Astrocyte of the spinal cord (primary cell): ENCODE results near the gene ENO1.
"Not testable (repeated sequence)": the region's sequence is repeated elsewhere in the genome, so short reads cannot be mapped to it uniquely, and the experiment has no call there.

Source experiments
- DNase-seq: peaks from one replicate; pipeline ENCODE4 v3.0.0; 2011; ENCODE audit warnings: low read depth, low spot score
- H3K4me3 ChIP-seq: 2 replicates; pipeline ENCODE4 v1.5.1; 2011; ENCODE audit warnings: low read depth, mild to moderate bottlenecking, low read length, moderate library complexity
- in situ Hi-C: cut with HindIII; loops from 2 replicates; pipeline ENCODE4 v1.10.0; 2017; ENCODE audit warnings: low sequenced_read_pairs
- TF ChIP-seq, protein P1 (sequence below): IDR thresholded peaks from 2 replicates; pipeline ENCODE4 v1.5.1; 2012; ENCODE audit warnings: low read depth, mild to moderate bottlenecking, low read length, inconsistent platforms

The ENO1 gene

DNA sequence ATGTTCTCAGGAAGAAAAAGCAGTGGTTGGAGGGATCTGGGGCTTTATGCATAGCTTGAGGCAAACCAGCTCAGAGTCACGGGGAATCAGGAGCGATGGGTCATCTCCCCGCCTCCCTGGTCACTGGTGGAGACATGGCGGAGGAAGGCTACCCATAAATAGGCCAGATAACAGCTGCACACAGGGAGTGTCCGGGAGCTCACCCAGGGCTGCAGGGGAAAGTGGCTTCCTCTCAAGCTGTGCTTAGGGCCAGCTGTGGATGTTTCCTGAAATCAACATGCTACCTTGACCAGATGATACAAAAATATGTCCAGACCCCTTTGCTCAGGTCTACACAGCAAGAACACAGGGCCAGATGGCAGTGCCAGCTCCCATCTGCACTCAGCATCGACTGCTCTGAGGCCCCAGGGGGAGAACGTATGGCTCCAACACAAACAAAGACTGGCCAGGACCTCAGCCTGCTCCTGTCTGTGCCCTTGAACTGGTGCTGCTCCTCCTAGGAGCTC is 33.9 kb downstream of the ENO1 start:
- no peak overlapping the region for H3K4me3 ChIP-seq
- in situ Hi-C loops: no loop called here
- no peak for DNase-seq
- TF ChIP-seq, protein P1, sequence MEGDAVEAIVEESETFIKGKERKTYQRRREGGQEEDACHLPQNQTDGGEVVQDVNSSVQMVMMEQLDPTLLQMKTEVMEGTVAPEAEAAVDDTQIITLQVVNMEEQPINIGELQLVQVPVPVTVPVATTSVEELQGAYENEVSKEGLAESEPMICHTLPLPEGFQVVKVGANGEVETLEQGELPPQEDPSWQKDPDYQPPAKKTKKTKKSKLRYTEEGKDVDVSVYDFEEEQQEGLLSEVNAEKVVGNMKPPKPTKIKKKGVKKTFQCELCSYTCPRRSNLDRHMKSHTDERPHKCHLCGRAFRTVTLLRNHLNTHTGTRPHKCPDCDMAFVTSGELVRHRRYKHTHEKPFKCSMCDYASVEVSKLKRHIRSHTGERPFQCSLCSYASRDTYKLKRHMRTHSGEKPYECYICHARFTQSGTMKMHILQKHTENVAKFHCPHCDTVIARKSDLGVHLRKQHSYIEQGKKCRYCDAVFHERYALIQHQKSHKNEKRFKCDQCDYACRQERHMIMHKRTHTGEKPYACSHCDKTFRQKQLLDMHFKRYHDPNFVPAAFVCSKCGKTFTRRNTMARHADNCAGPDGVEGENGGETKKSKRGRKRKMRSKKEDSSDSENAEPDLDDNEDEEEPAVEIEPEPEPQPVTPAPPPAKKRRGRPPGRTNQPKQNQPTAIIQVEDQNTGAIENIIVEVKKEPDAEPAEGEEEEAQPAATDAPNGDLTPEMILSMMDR: no peak

DNA sequence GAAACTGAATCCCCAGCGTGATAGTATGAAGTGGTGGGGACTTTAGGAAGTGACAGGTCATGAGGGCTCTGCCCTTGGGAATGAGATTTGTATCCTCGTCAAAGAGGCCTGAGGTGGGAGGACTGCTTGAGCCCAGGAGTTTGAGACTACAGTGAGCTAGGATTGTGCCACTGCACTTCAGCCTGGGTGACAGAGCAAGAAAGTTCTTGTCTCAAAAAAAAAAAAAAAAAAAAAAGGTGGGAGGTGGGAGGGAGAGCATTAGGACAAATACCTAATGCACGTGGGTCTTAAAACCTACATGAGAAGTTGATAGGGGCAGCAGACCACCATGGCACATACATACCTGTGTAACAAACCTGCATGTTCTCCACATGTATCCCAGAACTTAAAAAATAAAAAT is 37.1 kb downstream of the ENO1 start:
- TF ChIP-seq, protein P1: no peak
- no peak for DNase-seq
- no peak overlapping the region for H3K4me3 ChIP-seq
- in situ Hi-C loops: no loop called here

DNA sequence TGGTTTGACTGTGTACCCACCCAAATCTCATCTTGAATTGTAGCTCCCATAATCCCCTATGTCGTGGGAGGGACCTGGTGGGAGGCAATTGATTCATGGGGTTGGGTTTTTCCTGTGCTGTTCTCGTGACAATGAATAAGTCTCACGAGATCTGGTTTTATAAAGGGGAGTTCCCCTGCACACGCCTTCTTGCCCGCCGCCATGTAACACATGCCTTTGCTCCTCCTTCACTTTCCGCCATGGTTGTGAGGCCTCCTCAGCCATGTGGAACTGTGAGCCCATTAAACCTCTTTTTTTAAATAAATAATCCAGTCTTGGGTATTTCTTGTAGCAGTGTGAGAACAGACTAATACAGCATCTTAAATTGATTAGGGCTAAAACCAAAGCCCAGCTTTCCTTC is 38.5 kb downstream of the ENO1 start:
- in situ Hi-C loops: no loop called here
- no peak for DNase-seq
- H3K4me3 ChIP-seq: no peak overlapping the region
- TF ChIP-seq, protein P1: no peak

DNA sequence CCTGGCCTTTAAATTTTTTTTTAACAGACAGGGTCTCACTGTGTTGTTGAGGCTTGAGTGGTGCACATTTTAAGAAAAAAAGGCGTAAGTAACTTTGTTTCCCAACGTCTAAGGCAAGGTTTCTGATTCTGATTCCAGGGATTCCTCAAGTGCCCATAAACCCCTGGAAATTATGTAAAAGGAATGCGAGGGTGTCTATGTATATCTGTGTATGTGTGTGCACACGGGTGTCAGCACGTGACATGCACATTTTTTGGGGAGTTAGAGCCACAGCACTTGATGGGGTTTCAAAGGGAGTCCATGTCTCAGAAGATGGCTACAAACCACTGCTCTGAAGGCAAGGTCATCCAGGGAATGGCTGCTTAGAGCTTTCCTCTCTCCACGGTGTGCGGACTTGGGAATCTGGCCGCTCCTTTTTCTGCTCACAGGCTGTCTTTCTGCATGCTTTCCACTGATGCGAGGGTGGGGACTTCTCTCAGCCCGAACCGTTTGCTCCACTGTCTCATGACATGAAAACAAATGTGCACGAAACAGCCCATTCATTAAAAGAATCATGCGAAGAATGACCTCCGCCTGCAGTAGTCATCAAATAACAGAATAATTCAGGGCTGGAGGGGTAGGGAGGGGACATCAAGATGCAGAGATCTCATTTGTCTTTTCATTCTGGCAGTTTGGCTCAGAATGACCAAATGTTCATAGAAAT is 42.4 kb downstream of the ENO1 start:
- DNase-seq: no peak
- H3K4me3 ChIP-seq: no peak overlapping the region
- TF ChIP-seq, protein P1: no peak
- in situ Hi-C loops: no loop called here

DNA sequence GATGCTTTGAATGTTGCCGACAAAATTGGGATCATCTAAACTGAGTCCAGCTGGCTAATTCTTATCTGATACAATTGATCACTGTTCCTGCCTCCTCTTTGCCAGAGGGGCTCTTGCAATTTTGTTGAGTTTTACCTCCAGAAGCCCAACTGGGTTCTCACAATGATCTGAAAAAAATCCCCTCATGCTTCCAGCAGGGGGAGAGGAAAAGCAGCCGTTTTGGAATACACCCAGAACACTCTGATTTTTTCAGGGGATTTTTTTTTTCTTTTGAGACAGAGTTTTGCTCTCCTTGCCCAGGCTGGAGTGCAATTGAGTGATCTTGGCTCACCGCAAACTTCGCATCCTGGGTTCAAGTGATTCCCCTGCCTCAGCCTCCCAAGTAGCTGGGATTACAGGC is 47.1 kb downstream of the ENO1 start:
- TF ChIP-seq, protein P1: peak; percentile 55
- in situ Hi-C loops: no loop called here
- DNase-seq: no peak
- H3K4me3 ChIP-seq: no peak overlapping the region

DNA sequence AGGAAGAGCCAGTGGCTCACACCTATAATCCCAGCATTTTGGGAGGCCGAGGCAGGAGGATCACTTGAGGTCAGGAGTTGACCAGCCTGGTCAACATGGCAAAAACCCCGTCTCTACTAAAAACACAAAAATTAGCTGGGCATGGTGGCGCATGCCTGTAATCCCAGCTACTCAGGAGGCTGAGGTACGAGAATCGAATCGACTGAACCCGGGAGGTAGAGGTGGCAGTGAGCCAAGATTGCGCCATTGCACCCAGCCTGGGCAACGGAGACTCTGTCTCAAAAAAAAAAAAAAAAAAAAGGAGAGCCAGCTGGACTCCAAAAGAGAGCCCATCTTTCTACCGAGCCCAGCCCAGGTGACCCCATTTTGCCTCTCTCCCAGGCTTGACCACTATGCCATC is 47.8 kb downstream of the ENO1 start:
- H3K4me3 ChIP-seq, DNase-seq, in situ Hi-C loops: not testable (repeated sequence)

DNA sequence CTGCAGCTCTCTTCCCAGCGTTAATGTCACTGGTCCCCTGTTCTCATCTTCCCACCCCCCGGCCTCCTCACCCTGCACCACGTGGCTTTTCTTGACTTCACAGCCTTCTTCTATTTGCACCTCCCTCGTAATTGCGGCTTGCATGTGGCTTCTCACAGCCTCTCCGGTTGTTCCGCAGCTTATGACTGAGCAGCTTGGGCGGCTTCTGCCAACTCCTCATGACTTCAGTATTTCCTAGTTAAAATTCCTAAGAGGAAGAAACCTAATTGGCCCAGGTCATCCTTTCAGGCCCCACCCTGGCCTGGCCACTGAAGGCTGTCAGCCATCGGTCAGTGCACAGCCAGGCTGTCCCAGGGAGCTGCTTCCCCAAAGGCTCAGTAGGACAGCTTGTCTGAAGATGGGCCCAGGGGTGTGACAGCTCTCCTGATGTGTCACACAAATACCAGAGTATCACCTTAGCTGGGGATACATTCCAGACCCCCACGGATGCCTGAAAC is 52.5 kb downstream of the ENO1 start:
- H3K4me3 ChIP-seq: no peak overlapping the region
- in situ Hi-C loops: no loop called here

More for the DNA sequence above, 52.5 kb downstream of the ENO1 start:
- peak; percentile 78 for DNase-seq
- TF ChIP-seq, protein P1: no peak
